Measurements from ENCODE around the gene HDGF. TPM values are rescaled to one million over a fixed set of nuclear protein-coding genes. Genes with fewer than 3 reads are reported as not detected.
A peak's percentile ranks its signal among the peaks of the same experiment; 100 is the strongest.

HDGF gene
- polyA plus RNA-seq, 2 donors, result 88.6 to 150 TPM

- no peaks in the 10 kb centered on the region for H3K9me3 ChIP-seq (ENCODE audit: control insufficient read depth in 2 of 2, insufficient read depth in 1 of 2, low read depth in 1 of 2, low read length in 1 of 2)
- H3K36me3 ChIP-seq (ENCODE audit: control insufficient read depth in 2 of 2, insufficient read depth in 2 of 2, low read length in 1 of 2), result peaks cover 5 to 26% of the 10 kb centered on the region in 2 donors
- H3K27ac ChIP-seq (ENCODE audit: low read depth in 2 of 2, low read length in 1 of 2), result peak overlapping the region in 1 of 2 donors; percentile 0
- 92 to 93% methylated on average over 4 of the region's 4 CpGs for WGBS, 2 donors
- no peaks in the 10 kb centered on the region for H3K27me3 ChIP-seq (ENCODE audit: control insufficient read depth in 1 of 2, insufficient read depth in 2 of 2, low read length in 2 of 2)
- H3K4me1 ChIP-seq (ENCODE audit: control insufficient read depth in 2 of 2, insufficient read depth in 2 of 2, low read length in 1 of 2), result peaks cover 3 to 7% of the 10 kb centered on the region in 2 donors
- no peak overlapping the region for H3K4me3 ChIP-seq (ENCODE audit: low read depth in 1 of 2, low read length in 2 of 2)
These were observed 8.7 kb downstream of the HDGF start for GRCh38 chr1:156742801-156743200.

DNA sequence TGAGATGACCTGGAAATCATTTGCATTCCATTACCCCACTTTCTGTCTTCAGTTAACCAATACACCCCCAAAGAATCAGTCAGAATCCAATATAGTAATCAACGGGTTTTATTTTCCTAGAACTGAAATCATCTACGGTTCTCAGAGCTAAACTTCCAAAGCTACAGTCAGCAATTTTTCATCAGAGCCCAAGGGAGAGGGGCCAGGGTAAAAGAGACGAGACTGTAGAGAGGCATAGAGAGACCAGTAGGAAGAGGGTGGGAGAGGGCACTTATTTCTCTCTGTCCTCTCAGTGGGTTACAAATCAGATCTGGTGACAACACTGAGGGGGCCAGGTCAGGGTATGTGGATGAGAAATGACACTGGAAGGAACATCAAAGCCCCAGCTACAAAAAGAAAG lies 9.5 kb downstream of the HDGF start:
- peak overlapping the region in 1 of 2 donors; percentile 95 for H3K27ac ChIP-seq (ENCODE audit: low read depth in 2 of 2, low read length in 1 of 2)
- 80 to 88% methylated on average over 3 of the region's 3 CpGs for WGBS, 2 donors
- no peaks in the 10 kb centered on the region for H3K9me3 ChIP-seq (ENCODE audit: control insufficient read depth in 2 of 2, insufficient read depth in 1 of 2, low read depth in 1 of 2, low read length in 1 of 2)

GRCh38 chr1:156741481-156741983 lies 9.9 kb downstream of the HDGF start:
- H3K27me3 ChIP-seq (ENCODE audit: control insufficient read depth in 1 of 2, insufficient read depth in 2 of 2, low read length in 2 of 2), result no peaks in the 10 kb centered on the region
- H3K4me1 ChIP-seq (ENCODE audit: control insufficient read depth in 2 of 2, insufficient read depth in 2 of 2, low read length in 1 of 2), result peaks cover 3% of the 10 kb centered on the region in 2 donors
- H3K27ac ChIP-seq (ENCODE audit: low read depth in 2 of 2, low read length in 1 of 2), result peak overlapping the region; percentile 95 to 97
- peak overlapping the region; percentile 14 to 37 for H3K4me3 ChIP-seq (ENCODE audit: low read depth in 1 of 2, low read length in 2 of 2)
- 43 to 44% methylated on average over 8 of the region's 8 CpGs for WGBS, 2 donors
- peaks cover 6 to 35% of the 10 kb centered on the region in 2 donors for H3K36me3 ChIP-seq (ENCODE audit: control insufficient read depth in 2 of 2, insufficient read depth in 2 of 2, low read length in 1 of 2)
- H3K9me3 ChIP-seq (ENCODE audit: control insufficient read depth in 2 of 2, insufficient read depth in 1 of 2, low read depth in 1 of 2, low read length in 1 of 2), result no peaks in the 10 kb centered on the region

More for the DNA sequence above, 9.5 kb downstream of the HDGF start:
- Histone ChIP-seq H3K4me3 (ENCODE audit: low read depth in 1 of 2, low read length in 2 of 2) (no peak overlapping the region), H3K36me3 (ENCODE audit: control insufficient read depth in 2 of 2, insufficient read depth in 2 of 2, low read length in 1 of 2) (peaks cover 5 to 32% of the 10 kb centered on the region in 2 donors), H3K4me1 (ENCODE audit: control insufficient read depth in 2 of 2, insufficient read depth in 2 of 2, low read length in 1 of 2) (peaks cover 3% of the 10 kb centered on the region in 2 donors), H3K27me3 (ENCODE audit: control insufficient read depth in 1 of 2, insufficient read depth in 2 of 2, low read length in 2 of 2) (no peaks in the 10 kb centered on the region)

GRCh38 chr1:156740741-156741480 lies 10.6 kb downstream of the HDGF start, which contains the start of gene MRPL24:
Gene MRPL24, minus strand, starts transcription at chr1:156741088. Its CDS starts 2,384 bp downstream, at chr1:156738704.
- peaks cover 10 to 35% of the 10 kb centered on the region in 2 donors for H3K36me3 ChIP-seq (ENCODE audit: control insufficient read depth in 2 of 2, insufficient read depth in 2 of 2, low read length in 1 of 2)
- H3K27me3 ChIP-seq (ENCODE audit: control insufficient read depth in 1 of 2, insufficient read depth in 2 of 2, low read length in 2 of 2), result no peaks in the 10 kb centered on the region
- H3K9me3 ChIP-seq (ENCODE audit: control insufficient read depth in 2 of 2, insufficient read depth in 1 of 2, low read depth in 1 of 2, low read length in 1 of 2), result no peaks in the 10 kb centered on the region
- H3K27ac ChIP-seq (ENCODE audit: low read depth in 2 of 2, low read length in 1 of 2), result peak within 1 kb of the TSS; percentile 95 to 97
- 0% methylated on average over 38 of the region's 38 CpGs for WGBS, 2 donors
- peak within 1 kb of the TSS; percentile 76 to 79 for H3K4me3 ChIP-seq (ENCODE audit: low read depth in 1 of 2, low read length in 2 of 2)
- peaks cover 0 to 2% of the 10 kb centered on the region in 2 donors for H3K4me1 ChIP-seq (ENCODE audit: control insufficient read depth in 2 of 2, insufficient read depth in 2 of 2, low read length in 1 of 2)

DNA sequence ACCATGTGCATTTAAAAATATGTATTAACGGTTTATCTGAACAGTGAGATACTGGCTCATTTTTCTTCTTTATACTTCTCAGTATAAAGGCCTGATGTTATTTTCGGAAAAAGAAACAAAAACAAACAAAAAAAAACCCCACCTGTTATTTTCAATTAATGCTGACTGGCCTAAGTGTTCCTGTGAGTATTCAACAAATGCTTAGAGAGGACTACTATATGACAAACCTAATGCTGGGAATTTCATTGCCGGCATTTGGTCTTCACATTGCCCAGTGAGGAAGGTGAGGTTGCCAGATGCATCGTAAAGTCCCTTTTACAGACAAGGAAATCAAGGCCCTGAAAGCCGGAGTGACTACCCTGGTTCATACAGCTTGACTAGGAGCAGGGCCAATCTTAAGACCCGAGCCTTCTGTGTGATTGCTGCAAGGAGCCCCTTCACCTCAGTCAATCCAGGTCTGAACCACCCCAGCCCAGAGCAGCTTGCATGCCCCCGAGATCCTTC lies 11.2 kb downstream of the HDGF start:
- H3K27ac ChIP-seq (ENCODE audit: low read depth in 2 of 2, low read length in 1 of 2), result peak overlapping the region; percentile 69 to 85
- H3K4me3 ChIP-seq (ENCODE audit: low read depth in 1 of 2, low read length in 2 of 2), result peak overlapping the region; percentile 76 to 79
- WGBS, 2 donors, result 12 to 14% methylated on average over 7 of the region's 7 CpGs
- peaks cover 10 to 38% of the 10 kb centered on the region in 2 donors for H3K36me3 ChIP-seq (ENCODE audit: control insufficient read depth in 2 of 2, insufficient read depth in 2 of 2, low read length in 1 of 2)
- no peaks in the 10 kb centered on the region for H3K4me1 ChIP-seq (ENCODE audit: control insufficient read depth in 2 of 2, insufficient read depth in 2 of 2, low read length in 1 of 2)
- H3K9me3 ChIP-seq (ENCODE audit: control insufficient read depth in 2 of 2, insufficient read depth in 1 of 2, low read depth in 1 of 2, low read length in 1 of 2), result no peaks in the 10 kb centered on the region
- H3K27me3 ChIP-seq (ENCODE audit: control insufficient read depth in 1 of 2, insufficient read depth in 2 of 2, low read length in 2 of 2), result no peaks in the 10 kb centered on the region

- H3K27me3 ChIP-seq (ENCODE audit: control insufficient read depth in 1 of 2, insufficient read depth in 2 of 2, low read length in 2 of 2), result no peaks in the 10 kb centered on the region
- H3K36me3 ChIP-seq (ENCODE audit: control insufficient read depth in 2 of 2, insufficient read depth in 2 of 2, low read length in 1 of 2), result peaks cover 11 to 33% of the 10 kb centered on the region in 2 donors
- H3K27ac ChIP-seq (ENCODE audit: low read depth in 2 of 2, low read length in 1 of 2), result no peak overlapping the region
- H3K9me3 ChIP-seq (ENCODE audit: control insufficient read depth in 2 of 2, insufficient read depth in 1 of 2, low read depth in 1 of 2, low read length in 1 of 2), result no peaks in the 10 kb centered on the region
- no peak overlapping the region for H3K4me3 ChIP-seq (ENCODE audit: low read depth in 1 of 2, low read length in 2 of 2)
- H3K4me1 ChIP-seq (ENCODE audit: control insufficient read depth in 2 of 2, insufficient read depth in 2 of 2, low read length in 1 of 2), result no peaks in the 10 kb centered on the region
- 82 to 83% methylated on average over 2 of the region's 2 CpGs for WGBS, 2 donors
These were observed 12.6 kb downstream of the HDGF start for GRCh38 chr1:156738916-156739315.

- Histone ChIP-seq H3K36me3 (ENCODE audit: control insufficient read depth in 2 of 2, insufficient read depth in 2 of 2, low read length in 1 of 2) (peaks cover 13 to 32% of the 10 kb centered on the region in 2 donors), H3K27me3 (ENCODE audit: control insufficient read depth in 1 of 2, insufficient read depth in 2 of 2, low read length in 2 of 2) (no peaks in the 10 kb centered on the region), H3K4me3 (ENCODE audit: low read depth in 1 of 2, low read length in 2 of 2) (no peak overlapping the region), H3K9me3 (ENCODE audit: control insufficient read depth in 2 of 2, insufficient read depth in 1 of 2, low read depth in 1 of 2, low read length in 1 of 2) (no peaks in the 10 kb centered on the region), H3K4me1 (ENCODE audit: control insufficient read depth in 2 of 2, insufficient read depth in 2 of 2, low read length in 1 of 2) (no peaks in the 10 kb centered on the region), H3K27ac (ENCODE audit: low read depth in 2 of 2, low read length in 1 of 2) (no peak overlapping the region)
- WGBS, 2 donors, result 87 to 95% methylated on average over 10 of the region's 10 CpGs
These were observed 13.1 kb downstream of the HDGF start for GRCh38 chr1:156738407-156738806.

GRCh38 chr1:156733989-156734584 lies 17.4 kb downstream of the HDGF start:
- no peak overlapping the region for H3K4me3 ChIP-seq (ENCODE audit: low read depth in 1 of 2, low read length in 2 of 2)
- peaks cover 8 to 32% of the 10 kb centered on the region in 2 donors for H3K36me3 ChIP-seq (ENCODE audit: control insufficient read depth in 2 of 2, insufficient read depth in 2 of 2, low read length in 1 of 2)
- H3K9me3 ChIP-seq (ENCODE audit: control insufficient read depth in 2 of 2, insufficient read depth in 1 of 2, low read depth in 1 of 2, low read length in 1 of 2), result no peaks in the 10 kb centered on the region
- no peak overlapping the region for H3K27ac ChIP-seq (ENCODE audit: low read depth in 2 of 2, low read length in 1 of 2)
- 93% methylated on average over 20 of the region's 20 CpGs for WGBS, 2 donors
- no peaks in the 10 kb centered on the region for H3K4me1 ChIP-seq (ENCODE audit: control insufficient read depth in 2 of 2, insufficient read depth in 2 of 2, low read length in 1 of 2)
- H3K27me3 ChIP-seq (ENCODE audit: control insufficient read depth in 1 of 2, insufficient read depth in 2 of 2, low read length in 2 of 2), result no peaks in the 10 kb centered on the region

DNA sequence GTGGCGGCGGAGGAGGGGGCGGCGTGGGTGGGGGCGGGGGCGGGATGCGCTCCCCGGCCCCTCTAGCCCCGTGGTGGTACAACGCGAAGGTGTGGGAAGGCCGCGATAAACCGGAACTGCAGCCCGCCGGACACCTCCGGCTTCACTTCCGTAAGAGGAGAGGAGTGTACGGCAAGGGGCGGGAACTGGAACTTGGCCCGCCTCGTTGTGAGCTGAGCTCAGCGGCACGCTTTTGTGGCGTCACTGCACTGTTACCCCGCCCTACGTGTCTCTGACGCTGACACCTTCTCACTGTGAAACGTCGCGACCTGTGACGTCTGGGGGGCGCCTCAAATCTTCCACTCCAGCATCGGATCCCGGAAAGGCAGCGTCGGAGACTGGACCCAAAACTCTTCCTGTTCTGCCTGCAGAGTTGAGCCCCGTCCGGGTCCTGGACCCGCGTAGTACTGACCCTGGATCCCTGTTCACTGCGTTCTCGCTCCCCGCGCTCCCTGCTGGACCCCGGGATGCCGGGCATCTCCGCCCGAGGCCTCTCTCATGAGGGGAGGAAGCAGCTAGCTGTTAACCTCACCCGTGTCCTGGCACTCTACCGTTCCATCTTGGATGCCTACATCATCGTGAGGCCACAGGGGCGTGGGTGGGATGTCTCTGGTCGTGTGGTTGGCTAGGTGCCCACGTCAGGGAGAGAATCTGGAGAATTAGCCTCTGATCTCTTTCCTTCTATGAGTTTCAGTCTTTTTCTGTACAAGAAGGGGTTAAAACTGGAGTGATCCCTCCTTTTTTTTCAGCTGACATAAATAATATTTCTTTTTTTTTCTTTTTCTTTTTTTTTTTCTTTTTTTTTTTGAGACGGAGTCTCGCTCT lies 22.6 kb downstream of the HDGF start, which contains the start of gene ISG20L2:
Gene ISG20L2, minus strand, starts transcription at position 168 of the 864 bp plus-strand sequence. CDS start 1,114 bp downstream, outside the sequence.
- WGBS, 2 donors, result 1 to 2% methylated on average over 55 to 57 of the region's 57 CpGs
- H3K36me3 ChIP-seq (ENCODE audit: control insufficient read depth in 2 of 2, insufficient read depth in 2 of 2, low read length in 1 of 2), result peaks cover 8 to 13% of the 10 kb centered on the region in 2 donors
- peak within 1 kb of the TSS; percentile 98 for H3K27ac ChIP-seq (ENCODE audit: low read depth in 2 of 2, low read length in 1 of 2)
- peaks cover 3 to 11% of the 10 kb centered on the region in 2 donors for H3K4me1 ChIP-seq (ENCODE audit: control insufficient read depth in 2 of 2, insufficient read depth in 2 of 2, low read length in 1 of 2)
- H3K9me3 ChIP-seq (ENCODE audit: control insufficient read depth in 2 of 2, insufficient read depth in 1 of 2, low read depth in 1 of 2, low read length in 1 of 2), result no peaks in the 10 kb centered on the region
- H3K4me3 ChIP-seq (ENCODE audit: low read depth in 1 of 2, low read length in 2 of 2), result peak within 1 kb of the TSS; percentile 92 to 99
- no peaks in the 10 kb centered on the region for H3K27me3 ChIP-seq (ENCODE audit: control insufficient read depth in 1 of 2, insufficient read depth in 2 of 2, low read length in 2 of 2)

All from esophagus (tissue), 2 donors.